Nucleus accumbens (tissue), 56 donors: ENCODE measurements around the gene PRAMEF13.
"Not testable (repeated sequence)": the region's sequence is repeated elsewhere in the genome, so short reads cannot be mapped to it uniquely, and the experiment has no call there.

Experiments
- DNase-seq, 56 donors: peaks; one replicate each; lab custom pipeline; 2025; lab: John Stamatoyannopoulos, UW

The PRAMEF13 gene

GRCh38 chr1:13201309-13201708 is at the start of gene PRAMEF13:
Gene PRAMEF13, minus strand, starts transcription at chr1:13201409. Its CDS starts 1,820 bp downstream, at chr1:13199589.
- DNase-seq, result not testable (repeated sequence)

- not testable (repeated sequence) for DNase-seq
Observed at GRCh38 chr1:13247122-13247521, 45.9 kb upstream of the PRAMEF13 start.

- not testable (repeated sequence) for DNase-seq
Observed at GRCh38 chr1:13246554-13246871, 45.3 kb upstream of the PRAMEF13 start.

- DNase-seq, result not testable (repeated sequence)
Observed at GRCh38 chr1:13245841-13246553, 44.8 kb upstream of the PRAMEF13 start.

GRCh38 chr1:13243536-13244263 is 42.5 kb upstream of the PRAMEF13 start:
- DNase-seq, result not testable (repeated sequence)

- not testable (repeated sequence) for DNase-seq
Observed at GRCh38 chr1:13239633-13240032, 38.4 kb upstream of the PRAMEF13 start.

GRCh38 chr1:13237572-13237971 is 36.4 kb upstream of the PRAMEF13 start:
- not testable (repeated sequence) for DNase-seq

GRCh38 chr1:13234057-13234456 is 32.8 kb upstream of the PRAMEF13 start:
- DNase-seq, result not testable (repeated sequence)

- DNase-seq, result not testable (repeated sequence)
Observed at GRCh38 chr1:13232056-13232455, 30.8 kb upstream of the PRAMEF13 start.

- not testable (repeated sequence) for DNase-seq
Observed at GRCh38 chr1:13231061-13231750, 30.0 kb upstream of the PRAMEF13 start.

GRCh38 chr1:13230601-13231000 is 29.4 kb upstream of the PRAMEF13 start:
- DNase-seq, result not testable (repeated sequence)

- DNase-seq, result not testable (repeated sequence)
Observed at GRCh38 chr1:13230096-13230495, 28.9 kb upstream of the PRAMEF13 start.

GRCh38 chr1:13228343-13228781 is 27.2 kb upstream of the PRAMEF13 start:
- DNase-seq, result peak in 2 of 56 donors; percentile 8 to 11

- DNase-seq, result not testable (repeated sequence)
Observed at GRCh38 chr1:13227271-13228055, 26.3 kb upstream of the PRAMEF13 start.

- not testable (repeated sequence) for DNase-seq
Observed at GRCh38 chr1:13225675-13226204, 24.5 kb upstream of the PRAMEF13 start, which contains the start of gene PRAMEF18. Gene PRAMEF18, minus strand, starts transcription at chr1:13226154. Its CDS starts 48 bp downstream, at chr1:13226106.

GRCh38 chr1:13224480-13225060 is 23.4 kb upstream of the PRAMEF13 start:
- DNase-seq, result no peak

- DNase-seq, result not testable (repeated sequence)
Observed at GRCh38 chr1:13222788-13223187, 21.6 kb upstream of the PRAMEF13 start.

- not testable (repeated sequence) for DNase-seq
Observed at GRCh38 chr1:13219203-13219602, 18.0 kb upstream of the PRAMEF13 start.

- not testable (repeated sequence) for DNase-seq
Observed at GRCh38 chr1:13216619-13217018, 15.4 kb upstream of the PRAMEF13 start.
